ENCODE data around the gene PTPN18. TPM values are rescaled to one million over a fixed set of nuclear protein-coding genes. Genes with fewer than 3 reads are reported as not detected.
A peak's percentile ranks its signal among the peaks of the same experiment; 100 is the strongest.

Gene PTPN18
- total RNA-seq, 1 experiment from 2014 or later = 16.3 TPM

- Histone ChIP-seq H2BK5ac (ENCODE audit: insufficient read length, low read length) (no peak overlapping the region), H2BK20ac (ENCODE audit: low read depth, low read length, poor library complexity, severe bottlenecking) (no peak overlapping the region), H4K91ac (ENCODE audit: insufficient read length, low read depth, low read length) (no peak overlapping the region), H3K23ac (ENCODE audit: insufficient read length, low read depth, low read length) (no peak overlapping the region), H3K27me3 (ENCODE audit: insufficient read depth, low read length) (peaks cover 5% of the 10 kb centered on the region; the same call in 1 of the 2 replicates), H2BK12ac (ENCODE audit: insufficient read length, low read depth, low read length) (no peak overlapping the region), H3K4me2 (ENCODE audit: insufficient read depth, insufficient read length, low read length) (no peak overlapping the region), H3K27ac (ENCODE audit: insufficient read length, low read depth, low read length) (no peak overlapping the region), H2BK120ac (ENCODE audit: low read depth, low read length, poor library complexity, severe bottlenecking) (no peak overlapping the region), H3K14ac (ENCODE audit: insufficient read depth, low read length) (no peak overlapping the region), H3K23me2 (ENCODE audit: insufficient read length, low read depth, low read length, poor library complexity, severe bottlenecking) (no peaks in the 10 kb centered on the region), H4K5ac (ENCODE audit: insufficient read length, low read depth, low read length) (no peak overlapping the region), H2AK5ac (ENCODE audit: insufficient read length, low read length) (no peak overlapping the region), H3K18ac (ENCODE audit: insufficient read length, low read depth, low read length) (no peak overlapping the region), H3K79me2 (ENCODE audit: insufficient read depth, low read length) (no peaks in the 10 kb centered on the region), H3K9ac (ENCODE audit: extremely low read depth, insufficient read length, low read length) (no peak overlapping the region), H4K8ac (replicated peaks; ENCODE audit: insufficient read length, low read depth, low read length) (no peak overlapping the region), H3T11ph (ENCODE audit: low read length) (no peak overlapping the region), H3K79me1 (ENCODE audit: insufficient read depth, low read depth, low read length, poor library complexity, severe bottlenecking) (no peaks in the 10 kb centered on the region), H3K4ac (ENCODE audit: low read depth, low read length) (no peak overlapping the region), H3K56ac (ENCODE audit: insufficient read length, low read depth, low read length) (no peak overlapping the region), H2AFZ (ENCODE audit: low read length) (no peak overlapping the region), H3K9me3 (ENCODE audit: control insufficient read depth, low read depth, low read length) (no peaks in the 10 kb centered on the region), H4K20me1 (ENCODE audit: control insufficient read depth, insufficient read depth, insufficient read length) (no peaks in the 10 kb centered on the region), H2BK15ac (ENCODE audit: low read depth, low read length) (no peak overlapping the region), H3K4me1 (ENCODE audit: insufficient read depth, low read length) (no peaks in the 10 kb centered on the region)
- Mint-ChIP-seq H3K4me3 (peak overlapping the region; percentile 71 to 85; a peak in 3 of 5 replicates), H3K27me3 (ENCODE audit: low read depth) (peaks cover 32% of the 10 kb centered on the region), H3K36me3 (ENCODE audit: insufficient read depth in 1 of 3, low read depth in 3 of 3) (peaks cover 0 to 9% (median 0%) of the 10 kb centered on the region in 3 experiments; a peak in 3 of 7 replicates), H3K9me3 (no peaks in the 10 kb centered on the region; a peak in 1 of 5 replicates), H3K4me1 (peaks cover 17% of the 10 kb centered on the region in 2 experiments), H3K27ac (no peak overlapping the region)
- no peak for TF ChIP-seq CTCF (conservative IDR thresholded peaks at IDR 0.05)
- WGBS (ENCODE audit: extremely low coverage, insufficient read length, low lambda C conversion rate) = no CpG with 5 or more reads among the region's 1 CpG
- DNase-seq = no peak
These were observed 1.8 kb upstream of the PTPN18 start for GRCh38 chr2:130354139-130354428.
